ENCODE results near the gene ERLEC1. TPM values are rescaled to one million over a fixed set of nuclear protein-coding genes. Genes with fewer than 3 reads are reported as not detected.

The ERLEC1 gene
- total and polyA plus RNA-seq, 8 donors: 53.0 to 71.4 (median 57.6) TPM

DNA sequence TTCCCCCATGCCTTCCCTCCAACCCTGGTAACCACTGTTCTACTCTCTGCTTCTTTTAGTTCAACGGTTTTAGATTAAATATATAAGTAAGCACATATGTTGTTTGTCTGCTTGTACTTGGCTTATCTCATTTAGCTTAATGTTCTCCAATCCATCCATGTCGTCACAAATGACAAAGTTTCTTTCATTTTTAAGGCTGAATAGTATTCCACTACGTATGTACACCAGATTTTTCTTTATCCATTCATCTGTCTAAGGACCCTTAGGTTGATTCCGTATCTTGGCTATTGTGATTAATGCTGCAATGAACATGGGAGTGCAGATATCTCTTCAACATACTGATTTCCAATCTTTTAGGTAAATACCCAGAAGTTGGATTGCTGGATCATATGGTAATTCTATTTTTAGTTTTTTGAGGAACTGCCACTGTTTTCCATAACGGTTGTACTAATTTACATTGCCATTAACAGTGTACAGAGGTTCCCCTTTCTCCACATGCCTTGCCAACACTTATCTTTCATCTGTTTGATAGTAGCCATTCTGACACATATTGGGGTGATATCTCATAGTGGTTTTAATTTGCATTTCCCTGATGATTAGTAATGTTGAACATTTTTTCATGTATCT lies 8.2 kb upstream of the ERLEC1 start:
- no peak for ATAC-seq
- intact Hi-C loops (cut with DNase I): no loop called here
- TF ChIP-seq, protein P1, sequence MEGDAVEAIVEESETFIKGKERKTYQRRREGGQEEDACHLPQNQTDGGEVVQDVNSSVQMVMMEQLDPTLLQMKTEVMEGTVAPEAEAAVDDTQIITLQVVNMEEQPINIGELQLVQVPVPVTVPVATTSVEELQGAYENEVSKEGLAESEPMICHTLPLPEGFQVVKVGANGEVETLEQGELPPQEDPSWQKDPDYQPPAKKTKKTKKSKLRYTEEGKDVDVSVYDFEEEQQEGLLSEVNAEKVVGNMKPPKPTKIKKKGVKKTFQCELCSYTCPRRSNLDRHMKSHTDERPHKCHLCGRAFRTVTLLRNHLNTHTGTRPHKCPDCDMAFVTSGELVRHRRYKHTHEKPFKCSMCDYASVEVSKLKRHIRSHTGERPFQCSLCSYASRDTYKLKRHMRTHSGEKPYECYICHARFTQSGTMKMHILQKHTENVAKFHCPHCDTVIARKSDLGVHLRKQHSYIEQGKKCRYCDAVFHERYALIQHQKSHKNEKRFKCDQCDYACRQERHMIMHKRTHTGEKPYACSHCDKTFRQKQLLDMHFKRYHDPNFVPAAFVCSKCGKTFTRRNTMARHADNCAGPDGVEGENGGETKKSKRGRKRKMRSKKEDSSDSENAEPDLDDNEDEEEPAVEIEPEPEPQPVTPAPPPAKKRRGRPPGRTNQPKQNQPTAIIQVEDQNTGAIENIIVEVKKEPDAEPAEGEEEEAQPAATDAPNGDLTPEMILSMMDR (IDR thresholded peaks at IDR 0.05): no peak

DNA sequence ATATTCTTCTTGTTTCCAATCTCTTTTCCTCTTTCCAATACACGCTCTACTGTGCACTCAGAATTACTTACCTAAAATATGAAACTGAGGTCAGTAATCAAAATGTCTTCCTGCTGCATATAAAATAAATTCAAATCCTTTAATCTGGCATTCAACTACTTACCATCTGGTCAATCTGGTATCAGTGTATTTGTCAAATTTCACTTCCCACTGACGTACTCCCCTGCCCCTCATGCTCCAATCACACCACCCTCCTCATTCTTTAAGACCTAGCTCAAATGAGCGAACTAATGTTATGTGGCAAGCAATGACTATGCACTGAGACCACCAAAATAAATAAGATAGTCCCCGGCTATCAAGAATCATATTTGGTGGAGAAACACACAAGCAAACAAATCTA lies 6.8 kb upstream of the ERLEC1 start:
- intact Hi-C loops (cut with DNase I): no loop called here
- peaks cover 0 to 25% of the 10 kb centered on the region in 2 donors for H3K4me1 ChIP-seq
- TF ChIP-seq, protein P1 (IDR thresholded peaks at IDR 0.05): no peak
- H3K27ac ChIP-seq: no peak overlapping the region
- H3K4me3 ChIP-seq: no peak overlapping the region
- no peaks in the 10 kb centered on the region for H3K27me3 ChIP-seq
- ATAC-seq: no peak
- no peaks in the 10 kb centered on the region for H3K9me3 ChIP-seq
- DNase-seq: no peak
- peaks cover 0 to 12% of the 10 kb centered on the region in 2 donors for H3K36me3 ChIP-seq

More for the DNA sequence above, 8.2 kb upstream of the ERLEC1 start:
- Histone ChIP-seq H3K4me3 (no peak overlapping the region), H3K27me3 (no peaks in the 10 kb centered on the region), H3K4me1 (peaks cover 0 to 13% of the 10 kb centered on the region in 2 donors), H3K9me3 (no peaks in the 10 kb centered on the region), H3K27ac (no peak overlapping the region), H3K36me3 (peaks cover 0 to 26% of the 10 kb centered on the region in 2 donors)
- DNase-seq: no peak

DNA sequence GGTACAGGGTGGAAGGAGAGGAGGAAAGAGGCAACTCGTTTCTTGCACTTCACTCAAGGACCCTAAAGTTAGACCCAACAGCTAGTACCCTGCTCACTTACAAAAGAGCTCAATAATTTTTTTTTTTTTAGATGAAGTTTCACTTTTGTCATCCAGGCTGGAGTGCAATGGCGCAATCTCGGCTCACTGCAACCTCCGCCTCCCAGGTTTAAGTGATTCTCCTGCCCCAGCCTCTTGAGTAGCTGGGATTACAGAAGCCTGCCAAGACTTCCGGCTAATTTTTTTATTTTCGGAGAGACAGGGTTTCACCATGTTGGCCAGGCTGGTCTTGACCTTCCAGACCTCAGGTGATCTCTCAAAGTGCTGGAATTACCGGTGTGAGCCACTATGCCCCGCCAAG lies 4.2 kb upstream of the ERLEC1 start:
- peaks cover 0 to 12% of the 10 kb centered on the region in 2 donors for H3K36me3 ChIP-seq
- no peak for DNase-seq
- no peaks in the 10 kb centered on the region for H3K9me3 ChIP-seq
- no peak overlapping the region for H3K4me3 ChIP-seq
- TF ChIP-seq, protein P1 (IDR thresholded peaks at IDR 0.05): no peak
- peak overlapping the region; percentile 45 to 50 for H3K27ac ChIP-seq
- ATAC-seq: peak; percentile 27
- H3K27me3 ChIP-seq: no peaks in the 10 kb centered on the region
- intact Hi-C loops (cut with DNase I): no loop called here
- peaks cover 8 to 39% of the 10 kb centered on the region in 2 donors for H3K4me1 ChIP-seq

DNA sequence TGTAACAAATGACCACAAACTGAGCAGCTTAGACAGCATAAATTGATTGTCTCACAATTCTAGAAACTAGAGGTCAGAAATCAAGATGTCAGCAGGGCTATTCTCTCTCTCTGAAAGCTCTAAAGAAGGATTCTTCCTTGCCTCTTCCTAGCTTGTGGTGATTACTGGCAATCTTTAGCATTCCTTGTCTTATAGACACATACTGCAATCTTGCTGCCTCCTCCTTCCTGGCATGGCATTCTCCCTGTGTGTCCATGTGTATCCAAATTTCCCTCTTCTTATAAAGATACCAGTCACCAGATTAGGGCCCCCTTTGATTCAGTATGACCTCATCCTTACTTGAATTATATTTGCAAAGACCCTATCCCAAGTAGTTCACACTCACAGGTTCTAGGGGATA lies 2.4 kb upstream of the ERLEC1 start:
- Histone ChIP-seq H3K27me3 (no peaks in the 10 kb centered on the region), H3K36me3 (peaks cover 0 to 9% of the 10 kb centered on the region in 2 donors), H3K27ac (no peak overlapping the region), H3K4me1 (peaks cover 8 to 56% of the 10 kb centered on the region in 2 donors), H3K9me3 (no peaks in the 10 kb centered on the region), H3K4me3 (no peak overlapping the region)
- TF ChIP-seq, protein P1 (IDR thresholded peaks at IDR 0.05): no peak
- intact Hi-C loops (cut with DNase I): no loop called here
- DNase-seq: no peak
- no peak for ATAC-seq

DNA sequence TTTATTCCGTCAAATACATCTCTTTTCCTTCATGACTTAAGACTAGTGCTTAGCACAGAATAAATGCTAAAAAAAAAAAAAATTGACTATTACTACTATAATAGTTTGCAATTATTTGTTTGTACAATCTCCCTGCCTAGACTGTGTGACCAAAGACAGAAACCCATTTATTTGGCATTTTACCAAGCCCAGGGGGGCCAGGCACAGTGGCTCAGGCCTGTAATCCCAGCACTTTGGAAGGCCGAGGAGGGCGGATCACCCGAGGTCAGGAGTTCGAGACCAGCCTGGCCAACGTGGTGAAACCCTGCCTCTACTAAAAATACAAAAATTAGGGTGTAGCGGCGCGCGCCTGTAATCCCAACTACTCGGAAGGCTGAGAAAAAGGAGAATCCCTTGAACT lies 1.5 kb upstream of the ERLEC1 start:
- Histone ChIP-seq H3K27ac (peak overlapping the region in 1 of 2 donors; percentile 84), H3K4me3 (peak overlapping the region; percentile 69 to 70), H3K36me3 (peaks cover 0 to 8% of the 10 kb centered on the region in 2 donors), H3K27me3 (no peaks in the 10 kb centered on the region), H3K9me3 (no peaks in the 10 kb centered on the region), H3K4me1 (peaks cover 8 to 63% of the 10 kb centered on the region in 2 donors)
- intact Hi-C loops (cut with DNase I): no loop called here
- DNase-seq (no peak), ATAC-seq (no peak)
- TF ChIP-seq, protein P1 (IDR thresholded peaks at IDR 0.05): no peak

Data from left lung (tissue), 10 donors.